Osteoblast (primary cell): ENCODE measurements around the gene SUN1. TPM values are rescaled to one million over a fixed set of nuclear protein-coding genes. Genes with fewer than 3 reads are reported as not detected.

Experiments used
- DNase-seq: peaks from one replicate; pipeline ENCODE4 v3.0.0; 2011; ENCODE audit warnings: low spot score, mixed read lengths; ENCODE audit not compliant: insufficient read length; ENCODE audit errors: missing footprints
- H2AFZ ChIP-seq: 2 replicates; pipeline ENCODE4 v1.6.0; 2011; ENCODE audit warnings: mild to moderate bottlenecking, low read length
- H3K27ac ChIP-seq: 2 replicates; pipeline ENCODE4 v1.5.1; 2011; ENCODE audit warnings: mild to moderate bottlenecking, low read depth, low read length, moderate library complexity
- H3K27me3 ChIP-seq: 2 replicates; pipeline ENCODE4 v1.6.0; 2012; ENCODE audit warnings: mild to moderate bottlenecking, control low read depth, inconsistent platforms, low read length, moderate library complexity; ENCODE audit not compliant: insufficient read depth
- H3K36me3 ChIP-seq: 2 replicates; pipeline ENCODE4 v1.5.1; 2011; ENCODE audit warnings: mild to moderate bottlenecking, low read length, control low read depth, moderate library complexity; ENCODE audit not compliant: insufficient read depth
- H3K4me1 ChIP-seq: 2 replicates; pipeline ENCODE4 v1.5.1; 2011; ENCODE audit warnings: mild to moderate bottlenecking, low read length, control low read depth, moderate library complexity; ENCODE audit not compliant: insufficient read depth
- H3K4me2 ChIP-seq: 2 replicates; pipeline ENCODE4 v1.6.0; 2011; ENCODE audit warnings: mild to moderate bottlenecking, low read length; ENCODE audit not compliant: insufficient read depth
- H3K4me3 ChIP-seq: fragments of 200-600 bp; sonication (generic); 3 replicates; pipeline ENCODE4 v1.5.1; 2012; ENCODE audit warnings: mild to moderate bottlenecking, low read length, inconsistent platforms; ENCODE audit not compliant: insufficient read depth
- H3K79me2 ChIP-seq: 2 replicates; pipeline ENCODE4 v1.6.0; 2012; ENCODE audit warnings: mild to moderate bottlenecking, low read length, control low read depth, inconsistent platforms; ENCODE audit not compliant: insufficient read depth
- H3K9me3 ChIP-seq: 2 replicates; pipeline ENCODE4 v1.5.1; 2011; ENCODE audit warnings: low read depth, low read length, control low read depth
- H4K20me1 ChIP-seq: 2 replicates; pipeline ENCODE4 v1.6.0; 2012; ENCODE audit warnings: mild to moderate bottlenecking, low read length, control low read depth; ENCODE audit not compliant: insufficient read depth
- CTCF ChIP-seq: IDR thresholded peaks from 2 replicates; pipeline ENCODE4 v1.5.1; 2011; ENCODE audit warnings: mild to moderate bottlenecking, low read depth, low read length, moderate library complexity; ENCODE audit errors: extremely low read depth
- total RNA-seq: library from RNA; depleted of rRNA; stranded (reverse); fragments of >200 nt; gene quantifications from 2 replicates; pipeline ENCODE4 v1.2.3, GENCODE V29; 2012

SUN1 gene
- total RNA-seq, 1 donor: 126 TPM

- no peak for TF ChIP-seq CTCF
- Histone ChIP-seq H3K27me3 (peaks cover 5% of the 10 kb centered on the region), H3K4me3 (no peak overlapping the region), H3K79me2 (no peaks in the 10 kb centered on the region), H3K4me2 (no peak overlapping the region), H4K20me1 (no peaks in the 10 kb centered on the region), H3K9me3 (no peaks in the 10 kb centered on the region), H3K36me3 (no peaks in the 10 kb centered on the region), H3K4me1 (no peaks in the 10 kb centered on the region), H2AFZ (no peak overlapping the region), H3K27ac (no peak overlapping the region)
- no peak for DNase-seq
These were observed 86.8 kb downstream of the SUN1 start for GRCh38 chr7:919114-919442.

- no peak overlapping the region for H3K4me2 ChIP-seq
- H2AFZ ChIP-seq: no peak overlapping the region
- H3K9me3 ChIP-seq: no peaks in the 10 kb centered on the region
- H4K20me1 ChIP-seq: no peaks in the 10 kb centered on the region
- H3K27me3 ChIP-seq: peaks cover 5% of the 10 kb centered on the region
- H3K4me1 ChIP-seq: peaks cover 2% of the 10 kb centered on the region
- no peaks in the 10 kb centered on the region for H3K79me2 ChIP-seq
- no peaks in the 10 kb centered on the region for H3K36me3 ChIP-seq
- no peak for TF ChIP-seq CTCF
- no peak overlapping the region for H3K27ac ChIP-seq
- H3K4me3 ChIP-seq: no peak overlapping the region
- DNase-seq: no peak
These were observed 87.7 kb downstream of the SUN1 start for GRCh38 chr7:919924-920341.

- H2AFZ ChIP-seq: no peak overlapping the region
- no peak for DNase-seq
- no peak overlapping the region for H3K27ac ChIP-seq
- peaks cover 4% of the 10 kb centered on the region for H3K4me1 ChIP-seq
- H3K36me3 ChIP-seq: no peaks in the 10 kb centered on the region
- no peaks in the 10 kb centered on the region for H3K79me2 ChIP-seq
- TF ChIP-seq CTCF: no peak
- H3K27me3 ChIP-seq: peaks cover 5% of the 10 kb centered on the region
- H3K4me3 ChIP-seq: no peak overlapping the region
- no peak overlapping the region for H3K4me2 ChIP-seq
- no peaks in the 10 kb centered on the region for H4K20me1 ChIP-seq
- no peaks in the 10 kb centered on the region for H3K9me3 ChIP-seq
These were observed 88.2 kb downstream of the SUN1 start for GRCh38 chr7:920351-921070.

- Histone ChIP-seq H3K4me1 (peaks cover 4% of the 10 kb centered on the region), H2AFZ (no peak overlapping the region), H3K9me3 (no peaks in the 10 kb centered on the region), H3K27ac (no peak overlapping the region), H3K27me3 (peaks cover 5% of the 10 kb centered on the region), H3K4me2 (no peak overlapping the region), H3K36me3 (no peaks in the 10 kb centered on the region), H3K4me3 (no peak overlapping the region), H3K79me2 (no peaks in the 10 kb centered on the region), H4K20me1 (no peaks in the 10 kb centered on the region)
- TF ChIP-seq CTCF: no peak
- DNase-seq: no peak
These were observed 88.8 kb downstream of the SUN1 start for GRCh38 chr7:921071-921461.
